ENCODE results near the gene PARP3. TPM values are rescaled to one million over a fixed set of nuclear protein-coding genes. Genes with fewer than 3 reads are reported as not detected.

The PARP3 gene
- polyA plus RNA-seq, 1 of the 3 experiments (the other 2 are of a cell fraction), result 31.1 TPM

DNA sequence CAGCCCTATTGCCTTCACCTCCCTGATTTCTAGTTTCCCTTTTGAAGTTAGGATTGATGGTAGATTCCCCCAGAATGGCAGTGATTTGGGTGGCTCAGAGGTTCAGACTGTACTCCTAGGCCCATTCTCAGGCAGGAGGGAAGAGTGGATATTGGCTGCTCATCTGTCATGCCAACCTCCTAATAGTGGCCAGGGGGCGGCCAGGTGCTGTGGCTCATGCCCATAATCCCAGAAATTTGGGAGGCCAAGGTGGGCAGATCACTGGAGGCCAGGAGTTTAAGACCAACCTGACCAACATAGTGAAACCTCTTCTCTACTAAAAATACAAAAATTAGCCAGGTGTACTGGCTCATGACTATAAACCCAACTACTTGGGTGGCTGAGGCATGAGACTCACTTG lies 11.7 kb upstream of the PARP3 start:
- H3K36me3 ChIP-seq (replicated peaks in 1 of 2; ENCODE audit: control insufficient read depth in 1 of 2, insufficient read depth in 2 of 2, low read length in 1 of 2), result peaks cover 0 to 26% of the 10 kb centered on the region in 2 experiments
- H3K9ac ChIP-seq, result no peak overlapping the region
- no peak overlapping the region for H2AFZ ChIP-seq (ENCODE audit: low read depth)
- H3K4me3 ChIP-seq (ENCODE audit: low read depth in 2 of 2, low read length in 1 of 2), result no peak overlapping the region
- no peaks in the 10 kb centered on the region for H4K20me1 ChIP-seq (ENCODE audit: insufficient read depth)
- POLR2A ChIA-PET, result no interaction called here
- no peaks in the 10 kb centered on the region for H3K9me2 ChIP-seq
- CTCF ChIA-PET, result no interaction called here
- H3K9me3 ChIP-seq, result no peaks in the 10 kb centered on the region
- TF ChIP-seq TCF12 (IDR thresholded peaks at IDR 0.05) (no peak), ELF1 (IDR thresholded peaks at IDR 0.05) (no peak), CHD2 (IDR thresholded peaks at IDR 0.05; ENCODE audit: low read length, partially characterized antibody) (no peak), REST (IDR thresholded peaks at IDR 0.05; ENCODE audit: low read depth, low read length) (no peak)
- TF ChIP-seq, protein P1, sequence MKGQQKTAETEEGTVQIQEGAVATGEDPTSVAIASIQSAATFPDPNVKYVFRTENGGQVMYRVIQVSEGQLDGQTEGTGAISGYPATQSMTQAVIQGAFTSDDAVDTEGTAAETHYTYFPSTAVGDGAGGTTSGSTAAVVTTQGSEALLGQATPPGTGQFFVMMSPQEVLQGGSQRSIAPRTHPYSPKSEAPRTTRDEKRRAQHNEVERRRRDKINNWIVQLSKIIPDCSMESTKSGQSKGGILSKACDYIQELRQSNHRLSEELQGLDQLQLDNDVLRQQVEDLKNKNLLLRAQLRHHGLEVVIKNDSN (IDR thresholded peaks at IDR 0.05; ENCODE audit: borderline replicate concordance, low read depth), result no peak
- H3F3A ChIP-seq (replicated peaks; ENCODE audit: insufficient read depth), result no peaks in the 10 kb centered on the region
- H3K79me2 ChIP-seq (ENCODE audit: insufficient read depth), result no peaks in the 10 kb centered on the region
- no peaks in the 10 kb centered on the region for H3K27me3 ChIP-seq (ENCODE audit: insufficient read depth)
- H3K27ac ChIP-seq (ENCODE audit: low read depth in 2 of 2, low read length in 1 of 2), result no peak overlapping the region
- no peak for DNase-seq
- WGBS (ENCODE audit: low lambda C conversion rate), result 100% methylated on average over 1 of the region's 1 CpG
- no peaks in the 10 kb centered on the region for H3K4me1 ChIP-seq (ENCODE audit: control insufficient read depth in 1 of 2, insufficient read depth in 2 of 2, low read depth in 1 of 2, low read length in 1 of 2)
- H3K4me2 ChIP-seq, result no peak overlapping the region

DNA sequence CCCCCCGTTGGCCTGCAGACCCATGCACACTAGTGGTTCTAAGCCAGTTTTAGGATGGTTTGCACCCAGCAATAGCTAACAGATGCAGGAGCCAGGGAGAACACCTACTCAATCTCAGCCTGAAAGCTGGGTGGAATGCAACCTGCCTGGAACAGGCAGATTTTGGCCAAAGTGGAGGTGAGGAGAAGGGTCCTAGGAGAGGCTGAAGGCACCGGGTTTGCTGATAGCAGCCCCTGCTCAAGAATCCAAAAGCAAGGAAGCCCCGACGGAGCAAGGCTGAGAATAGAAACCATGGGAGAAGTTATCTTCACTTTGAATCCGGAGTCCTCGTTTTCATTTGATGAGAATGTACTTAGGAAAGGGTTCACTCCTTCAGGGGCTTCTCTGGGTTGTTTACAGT lies 10.4 kb upstream of the PARP3 start:
- TF ChIP-seq POLR2AphosphoS5 (IDR thresholded peaks at IDR 0.05; ENCODE audit: low read depth, low read length), result no peak
- no peak for TF ChIP-seq GATA2 (CRISPR knock-in tag; IDR thresholded peaks at IDR 0.05)
- no peak for TF ChIP-seq IRF3 (IDR thresholded peaks at IDR 0.05; ENCODE audit: low read depth, low read length)
- H3K4me3 ChIP-seq (ENCODE audit: low read depth in 2 of 2, low read length in 1 of 2), result no peak overlapping the region
- DNase-seq, result no peak
- H4K20me1 ChIP-seq (ENCODE audit: insufficient read depth), result no peaks in the 10 kb centered on the region
- H3K79me2 ChIP-seq (ENCODE audit: insufficient read depth), result no peaks in the 10 kb centered on the region
- peaks cover 0 to 37% of the 10 kb centered on the region in 2 experiments for H3K36me3 ChIP-seq (replicated peaks in 1 of 2; ENCODE audit: control insufficient read depth in 1 of 2, insufficient read depth in 2 of 2, low read length in 1 of 2)
- H3F3A ChIP-seq (replicated peaks; ENCODE audit: insufficient read depth), result no peaks in the 10 kb centered on the region
- H3K9me2 ChIP-seq, result no peaks in the 10 kb centered on the region
- ChIA-PET CTCF (no interaction called here), POLR2A (no interaction called here)
- H2AFZ ChIP-seq (ENCODE audit: low read depth), result no peak overlapping the region
- H3K4me1 ChIP-seq (ENCODE audit: control insufficient read depth in 1 of 2, insufficient read depth in 2 of 2, low read depth in 1 of 2, low read length in 1 of 2), result no peaks in the 10 kb centered on the region
- H3K9ac ChIP-seq, result no peak overlapping the region
- no peaks in the 10 kb centered on the region for H3K27me3 ChIP-seq (ENCODE audit: insufficient read depth)
- no peak overlapping the region for H3K27ac ChIP-seq (ENCODE audit: low read depth in 2 of 2, low read length in 1 of 2)
- no peaks in the 10 kb centered on the region for H3K9me3 ChIP-seq
- H3K4me2 ChIP-seq, result no peak overlapping the region
- WGBS (ENCODE audit: low lambda C conversion rate), result 91% methylated on average over 6 of the region's 6 CpGs

All from SK-N-SH (cell line).